Measurements from ENCODE around the gene NEK7. TPM values are rescaled to one million over a fixed set of nuclear protein-coding genes. Genes with fewer than 3 reads are reported as not detected.

The NEK7 gene
- total RNA-seq, 1 donor, result 376 TPM

DNA sequence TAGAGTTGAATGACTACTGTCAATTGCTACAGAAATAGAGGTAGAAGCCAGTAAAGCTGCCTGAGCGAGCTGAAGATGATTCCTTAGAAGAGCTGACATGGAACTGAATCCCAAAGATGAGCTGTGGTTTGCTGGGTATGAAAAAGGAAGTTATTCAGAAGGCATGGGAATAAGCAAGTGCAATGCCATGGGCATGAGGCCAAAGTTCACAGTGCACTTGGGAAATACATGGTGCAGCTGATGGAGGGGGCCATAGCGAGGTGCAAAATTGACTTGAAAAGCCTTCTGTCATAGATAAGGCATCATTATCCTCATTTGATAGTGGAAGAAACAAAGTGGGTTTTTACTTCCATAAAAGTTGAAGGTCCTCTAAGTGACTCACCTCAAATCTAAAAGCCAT, 88.6 kb downstream of the NEK7 start:
- no peak overlapping the region for H2AFZ ChIP-seq (ENCODE audit: low read length)
- H3K9me3 ChIP-seq (ENCODE audit: low read depth, low read length), result no peaks in the 10 kb centered on the region
- no peaks in the 10 kb centered on the region for H3K27me3 ChIP-seq (ENCODE audit: insufficient read depth, low read length)
- peak; percentile 13 for DNase-seq (ENCODE audit: insufficient read length, low spot score, missing footprints)
- peaks cover 81% of the 10 kb centered on the region for H3K79me2 ChIP-seq (ENCODE audit: insufficient read depth, low read length)
- H3K4me2 ChIP-seq (ENCODE audit: insufficient read depth, low read length), result no peak overlapping the region
- no peak overlapping the region for H3K4me3 ChIP-seq (ENCODE audit: insufficient read depth, low read length)
- H3K36me3 ChIP-seq (ENCODE audit: insufficient read depth, low read length), result peaks cover 35% of the 10 kb centered on the region
- no peaks in the 10 kb centered on the region for H3K4me1 ChIP-seq (ENCODE audit: insufficient read depth, low read length)
- H3K27ac ChIP-seq (ENCODE audit: low read depth, low read length), result no peak overlapping the region
- TF ChIP-seq, protein P1, sequence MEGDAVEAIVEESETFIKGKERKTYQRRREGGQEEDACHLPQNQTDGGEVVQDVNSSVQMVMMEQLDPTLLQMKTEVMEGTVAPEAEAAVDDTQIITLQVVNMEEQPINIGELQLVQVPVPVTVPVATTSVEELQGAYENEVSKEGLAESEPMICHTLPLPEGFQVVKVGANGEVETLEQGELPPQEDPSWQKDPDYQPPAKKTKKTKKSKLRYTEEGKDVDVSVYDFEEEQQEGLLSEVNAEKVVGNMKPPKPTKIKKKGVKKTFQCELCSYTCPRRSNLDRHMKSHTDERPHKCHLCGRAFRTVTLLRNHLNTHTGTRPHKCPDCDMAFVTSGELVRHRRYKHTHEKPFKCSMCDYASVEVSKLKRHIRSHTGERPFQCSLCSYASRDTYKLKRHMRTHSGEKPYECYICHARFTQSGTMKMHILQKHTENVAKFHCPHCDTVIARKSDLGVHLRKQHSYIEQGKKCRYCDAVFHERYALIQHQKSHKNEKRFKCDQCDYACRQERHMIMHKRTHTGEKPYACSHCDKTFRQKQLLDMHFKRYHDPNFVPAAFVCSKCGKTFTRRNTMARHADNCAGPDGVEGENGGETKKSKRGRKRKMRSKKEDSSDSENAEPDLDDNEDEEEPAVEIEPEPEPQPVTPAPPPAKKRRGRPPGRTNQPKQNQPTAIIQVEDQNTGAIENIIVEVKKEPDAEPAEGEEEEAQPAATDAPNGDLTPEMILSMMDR (IDR thresholded peaks at IDR 0.05; ENCODE audit: extremely low read depth, low read depth, low read length), result no peak
- peaks cover 39% of the 10 kb centered on the region for H4K20me1 ChIP-seq (ENCODE audit: insufficient read depth, low read length)

DNA sequence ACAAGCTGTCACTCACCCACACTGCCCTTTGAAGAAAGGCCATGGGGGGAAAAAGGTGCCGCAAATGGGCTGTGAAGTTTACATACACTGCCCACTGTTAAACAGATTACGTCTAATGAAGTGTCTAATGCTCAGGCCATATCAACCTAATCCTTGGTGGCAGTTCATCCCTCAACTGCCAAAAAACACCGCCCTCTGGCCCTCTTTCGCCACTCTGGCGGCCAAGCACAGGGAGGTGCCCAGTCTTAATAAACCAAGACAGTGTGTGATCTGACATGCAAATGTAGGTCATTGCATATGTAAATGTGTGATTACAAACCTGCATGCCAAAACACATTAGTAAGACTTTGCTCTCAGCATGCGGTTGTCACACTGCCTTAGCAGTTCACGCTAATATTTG, 89.5 kb downstream of the NEK7 start:
- Histone ChIP-seq H3K27me3 (ENCODE audit: insufficient read depth, low read length) (no peaks in the 10 kb centered on the region), H4K20me1 (ENCODE audit: insufficient read depth, low read length) (peaks cover 32% of the 10 kb centered on the region), H2AFZ (ENCODE audit: low read length) (no peak overlapping the region), H3K4me1 (ENCODE audit: insufficient read depth, low read length) (no peaks in the 10 kb centered on the region), H3K36me3 (ENCODE audit: insufficient read depth, low read length) (peaks cover 35% of the 10 kb centered on the region), H3K9me3 (ENCODE audit: low read depth, low read length) (no peaks in the 10 kb centered on the region), H3K27ac (ENCODE audit: low read depth, low read length) (no peak overlapping the region), H3K4me2 (ENCODE audit: insufficient read depth, low read length) (no peak overlapping the region), H3K79me2 (ENCODE audit: insufficient read depth, low read length) (peaks cover 73% of the 10 kb centered on the region), H3K4me3 (ENCODE audit: insufficient read depth, low read length) (no peak overlapping the region)
- TF ChIP-seq, protein P1 (IDR thresholded peaks at IDR 0.05; ENCODE audit: extremely low read depth, low read depth, low read length), result no peak
- DNase-seq (ENCODE audit: insufficient read length, low spot score, missing footprints), result no peak

DNA sequence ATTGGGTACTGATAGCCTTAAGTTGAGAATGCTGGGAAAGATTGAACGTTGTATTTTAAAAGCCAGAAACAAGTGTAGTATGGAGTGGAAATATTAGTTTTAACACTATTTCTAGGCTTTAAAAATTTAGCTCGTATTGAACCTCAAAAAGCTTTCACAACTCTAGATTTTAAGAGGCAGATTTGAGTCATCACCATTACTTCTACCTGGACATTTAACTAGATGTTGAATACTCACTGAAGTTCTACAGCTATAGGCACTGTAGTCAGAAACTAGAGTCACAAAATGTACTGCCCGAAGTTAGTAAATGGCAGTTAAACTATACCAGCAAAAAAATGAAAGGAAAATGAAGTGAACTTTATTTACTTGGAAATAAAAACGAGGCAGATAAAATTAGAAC, 96.5 kb downstream of the NEK7 start:
- H3K9me3 ChIP-seq (ENCODE audit: low read depth, low read length), result no peaks in the 10 kb centered on the region
- H2AFZ ChIP-seq (ENCODE audit: low read length), result no peak overlapping the region
- TF ChIP-seq, protein P1 (IDR thresholded peaks at IDR 0.05; ENCODE audit: extremely low read depth, low read depth, low read length), result no peak
- peaks cover 12% of the 10 kb centered on the region for H3K36me3 ChIP-seq (ENCODE audit: insufficient read depth, low read length)
- peak overlapping the region; percentile 56 for H3K27ac ChIP-seq (ENCODE audit: low read depth, low read length)
- H3K4me3 ChIP-seq (ENCODE audit: insufficient read depth, low read length), result no peak overlapping the region
- peaks cover 3% of the 10 kb centered on the region for H4K20me1 ChIP-seq (ENCODE audit: insufficient read depth, low read length)
- H3K79me2 ChIP-seq (ENCODE audit: insufficient read depth, low read length), result peaks cover 52% of the 10 kb centered on the region
- H3K4me1 ChIP-seq (ENCODE audit: insufficient read depth, low read length), result peaks cover 53% of the 10 kb centered on the region
- no peaks in the 10 kb centered on the region for H3K27me3 ChIP-seq (ENCODE audit: insufficient read depth, low read length)
- DNase-seq (ENCODE audit: insufficient read length, low spot score, missing footprints), result no peak
- peak overlapping the region; percentile 48 for H3K4me2 ChIP-seq (ENCODE audit: insufficient read depth, low read length)

DNA sequence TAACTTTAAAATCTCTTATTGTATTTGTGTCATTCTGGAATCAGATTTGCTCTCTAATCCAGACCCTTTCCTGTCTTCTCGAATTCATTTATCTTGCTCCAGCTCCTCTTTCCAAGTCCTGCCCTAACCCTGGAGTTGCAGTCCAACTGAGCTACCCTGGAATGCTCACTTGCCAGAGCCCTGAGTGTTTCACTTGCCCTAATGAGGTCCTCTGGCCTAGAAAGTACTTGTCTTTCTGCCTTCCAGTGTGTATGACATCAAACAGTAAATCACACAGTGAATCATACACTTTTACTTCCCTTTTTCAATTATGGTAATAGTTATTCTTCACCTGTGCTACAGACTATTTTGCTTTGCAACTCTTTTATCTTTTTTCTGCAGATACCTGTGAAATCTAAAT, 96.9 kb downstream of the NEK7 start:
- Histone ChIP-seq H3K36me3 (ENCODE audit: insufficient read depth, low read length) (peaks cover 8% of the 10 kb centered on the region), H3K79me2 (ENCODE audit: insufficient read depth, low read length) (peaks cover 48% of the 10 kb centered on the region), H3K4me2 (ENCODE audit: insufficient read depth, low read length) (peak overlapping the region; percentile 48), H3K27me3 (ENCODE audit: insufficient read depth, low read length) (no peaks in the 10 kb centered on the region), H4K20me1 (ENCODE audit: insufficient read depth, low read length) (no peaks in the 10 kb centered on the region), H3K4me1 (ENCODE audit: insufficient read depth, low read length) (peaks cover 56% of the 10 kb centered on the region), H3K27ac (ENCODE audit: low read depth, low read length) (peak overlapping the region; percentile 56), H3K9me3 (ENCODE audit: low read depth, low read length) (no peaks in the 10 kb centered on the region), H2AFZ (ENCODE audit: low read length) (no peak overlapping the region), H3K4me3 (ENCODE audit: insufficient read depth, low read length) (no peak overlapping the region)
- TF ChIP-seq, protein P1 (IDR thresholded peaks at IDR 0.05; ENCODE audit: extremely low read depth, low read depth, low read length), result no peak
- DNase-seq (ENCODE audit: insufficient read length, low spot score, missing footprints), result no peak
